Natural killer cell (primary cell): ENCODE data around the gene CLN5. TPM values are rescaled to one million over a fixed set of nuclear protein-coding genes. Genes with fewer than 3 reads are reported as not detected.

Experiments used
- ATAC-seq, 3 donors: fragments of 150-1000 bp in 2 of 3; fragments of 200-7000 bp in 1 of 3; cut with Tn5 transposase; 1 replicate in 1 of 3; 2 replicates in 2 of 3; pipeline ENCODE4 v1.10.0; 2021; ENCODE audit warnings: mild to moderate bottlenecking in 2 of 3, moderate library complexity in 2 of 3
- DNase-seq, 2 donors: peaks; one replicate each; pipeline versions ENCODE4 v3.0.0 to v3.0.0-alpha.2; 2013 to 2021; ENCODE audit warnings: mixed read lengths in 1 of 2
- H3K27ac ChIP-seq: one replicate; pipeline ENCODE4 v1.5.1; 2013; ENCODE audit warnings: mild to moderate bottlenecking, low read length
- H3K27me3 ChIP-seq: one replicate; pipeline ENCODE4 v1.6.1; 2013; ENCODE audit warnings: low read length; ENCODE audit not compliant: control insufficient read depth, insufficient read depth
- H3K36me3 ChIP-seq: one replicate; pipeline ENCODE4 v1.6.1; 2013; ENCODE audit warnings: low read length; ENCODE audit not compliant: control insufficient read depth, insufficient read depth
- H3K4me1 ChIP-seq: one replicate; pipeline ENCODE4 v1.6.1; 2013; ENCODE audit warnings: low read length; ENCODE audit not compliant: control insufficient read depth, insufficient read depth
- H3K4me3 ChIP-seq: one replicate; pipeline ENCODE4 v1.5.1; 2013; ENCODE audit warnings: low read length
- H3K9me3 ChIP-seq: one replicate; pipeline ENCODE4 v1.6.1; 2013; ENCODE audit warnings: low read length; ENCODE audit not compliant: control insufficient read depth, insufficient read depth
- H3K27ac Mint-ChIP-seq, 2 donors: one replicate each; pipeline ENCODE4 v1.8.0; 2022; ENCODE audit warnings: mild to moderate bottlenecking in 2 of 2, mixed read lengths in 2 of 2, moderate library complexity in 1 of 2
- H3K27me3 Mint-ChIP-seq, 2 donors: one replicate each; pipeline ENCODE4 v1.8.0; 2022; ENCODE audit warnings: low read depth in 2 of 2, mixed read lengths in 2 of 2
- H3K36me3 Mint-ChIP-seq: one replicate; pipeline ENCODE4 v1.8.0; 2022; ENCODE audit warnings: mixed read lengths
- H3K4me1 Mint-ChIP-seq, 2 donors: one replicate each; pipeline ENCODE4 v1.8.0; 2022; ENCODE audit warnings: mixed read lengths in 2 of 2
- H3K4me3 Mint-ChIP-seq: one replicate; pipeline ENCODE4 v1.8.0; 2022; ENCODE audit warnings: mild to moderate bottlenecking, moderate library complexity, mixed read lengths
- H3K9me3 Mint-ChIP-seq, 2 donors: one replicate each; pipeline ENCODE4 v1.8.0; 2022; ENCODE audit warnings: mixed read lengths in 2 of 2
- whole genome bisulfite sequencing: methylation state at CpG from one replicate; pipeline ENCODE4 v1.1.7; 2013; ENCODE audit warnings: missing lambda C conversion rate; ENCODE audit not compliant: insufficient coverage; 5-methylcytosine and 5-hydroxymethylcytosine counted together
- intact Hi-C: fragments of 100-400 bp; cut with micrococcal nuclease; formaldehyde crosslinking; loops from one replicate; pipeline ENCODE4 v1.14.2; 2022
- total RNA-seq, 4 donors: library from RNA; stranded (reverse); fragments of 120-200 nt in 1 of 4; gene quantifications; one replicate each; pipeline versions ENCODE4 v1.2.3 to v1.2.4, GENCODE V29; 2013 to 2022
- TF ChIP-seq, protein P1 (sequence below): fragments of 200-600 bp; IDR thresholded peaks from one replicate; pipeline ENCODE4 v1.8.0; 2022; ENCODE audit warnings: antibody characterized with exemption

Gene CLN5
- total RNA-seq, 3 donors from 2014 or later (not counting 1 experiment from before 2014, with no cell fraction given): 12.0 to 14.4 (median 13.9) TPM

DNA sequence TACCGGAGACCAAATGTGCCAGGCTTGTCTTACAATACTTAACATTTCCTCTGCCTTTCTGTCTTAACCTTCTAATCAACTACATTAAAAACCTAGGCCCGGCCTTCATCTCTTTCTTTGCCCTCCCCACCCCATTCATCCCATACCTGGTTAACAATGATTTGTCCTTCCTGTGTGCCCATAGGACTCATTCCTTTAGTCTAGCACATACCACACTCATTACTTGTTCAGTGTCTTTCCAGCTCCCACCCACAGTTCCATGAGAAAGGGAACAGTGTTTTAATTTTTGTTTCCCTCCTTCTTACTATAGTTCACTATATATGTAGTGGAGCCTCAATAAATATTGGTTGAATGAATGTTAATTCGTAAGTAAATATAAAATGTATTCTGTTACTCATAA, 2.4 kb downstream of the CLN5 start:
- WGBS: 97% methylated on average over 2 of the region's 3 CpGs
- Mint-ChIP-seq H3K27me3 (peaks cover 34% of the 10 kb centered on the region in 2 donors), H3K27ac (peak overlapping the region; percentile 44 to 97), H3K36me3 (peaks cover 7% of the 10 kb centered on the region), H3K4me1 (peaks cover 28 to 35% of the 10 kb centered on the region in 2 donors), H3K4me3 (peak overlapping the region; percentile 52), H3K9me3 (no peaks in the 10 kb centered on the region)
- no peak overlapping the region for H3K27ac ChIP-seq
- ATAC-seq (no peak), DNase-seq (no peak)
- H3K9me3 ChIP-seq: no peaks in the 10 kb centered on the region
- H3K4me3 ChIP-seq: no peak overlapping the region
- intact Hi-C loops: no loop called here
- peaks cover 28% of the 10 kb centered on the region for H3K4me1 ChIP-seq
- H3K36me3 ChIP-seq: peaks cover 2% of the 10 kb centered on the region
- TF ChIP-seq, protein P1, sequence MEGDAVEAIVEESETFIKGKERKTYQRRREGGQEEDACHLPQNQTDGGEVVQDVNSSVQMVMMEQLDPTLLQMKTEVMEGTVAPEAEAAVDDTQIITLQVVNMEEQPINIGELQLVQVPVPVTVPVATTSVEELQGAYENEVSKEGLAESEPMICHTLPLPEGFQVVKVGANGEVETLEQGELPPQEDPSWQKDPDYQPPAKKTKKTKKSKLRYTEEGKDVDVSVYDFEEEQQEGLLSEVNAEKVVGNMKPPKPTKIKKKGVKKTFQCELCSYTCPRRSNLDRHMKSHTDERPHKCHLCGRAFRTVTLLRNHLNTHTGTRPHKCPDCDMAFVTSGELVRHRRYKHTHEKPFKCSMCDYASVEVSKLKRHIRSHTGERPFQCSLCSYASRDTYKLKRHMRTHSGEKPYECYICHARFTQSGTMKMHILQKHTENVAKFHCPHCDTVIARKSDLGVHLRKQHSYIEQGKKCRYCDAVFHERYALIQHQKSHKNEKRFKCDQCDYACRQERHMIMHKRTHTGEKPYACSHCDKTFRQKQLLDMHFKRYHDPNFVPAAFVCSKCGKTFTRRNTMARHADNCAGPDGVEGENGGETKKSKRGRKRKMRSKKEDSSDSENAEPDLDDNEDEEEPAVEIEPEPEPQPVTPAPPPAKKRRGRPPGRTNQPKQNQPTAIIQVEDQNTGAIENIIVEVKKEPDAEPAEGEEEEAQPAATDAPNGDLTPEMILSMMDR: no peak
- H3K27me3 ChIP-seq: peaks cover 16% of the 10 kb centered on the region

DNA sequence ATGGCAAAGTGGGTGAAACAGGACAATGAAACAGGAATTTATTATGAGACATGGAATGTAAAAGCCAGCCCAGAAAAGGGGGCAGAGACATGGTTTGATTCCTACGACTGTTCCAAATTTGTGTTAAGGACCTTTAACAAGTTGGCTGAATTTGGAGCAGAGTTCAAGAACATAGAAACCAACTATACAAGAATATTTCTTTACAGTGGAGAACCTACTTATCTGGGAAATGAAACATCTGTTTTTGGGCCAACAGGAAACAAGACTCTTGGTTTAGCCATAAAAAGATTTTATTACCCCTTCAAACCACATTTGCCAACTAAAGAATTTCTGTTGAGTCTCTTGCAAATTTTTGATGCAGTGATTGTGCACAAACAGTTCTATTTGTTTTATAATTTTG, 8.6 kb downstream of the CLN5 start:
- H3K27me3 ChIP-seq: no peaks in the 10 kb centered on the region
- no peak overlapping the region for H3K4me3 ChIP-seq
- no peak for ATAC-seq
- no peak overlapping the region for H3K27ac ChIP-seq
- WGBS: 100% methylated on average over 1 of the region's 1 CpG
- intact Hi-C loops: no loop called here
- Mint-ChIP-seq H3K27ac (no peak overlapping the region), H3K9me3 (no peaks in the 10 kb centered on the region), H3K4me3 (no peak overlapping the region), H3K4me1 (peaks cover 4 to 8% of the 10 kb centered on the region in 2 donors), H3K27me3 (peaks cover 0 to 5% of the 10 kb centered on the region in 2 donors), H3K36me3 (peaks cover 7% of the 10 kb centered on the region)
- TF ChIP-seq, protein P1: no peak
- H3K4me1 ChIP-seq: no peaks in the 10 kb centered on the region
- DNase-seq: no peak
- H3K9me3 ChIP-seq: no peaks in the 10 kb centered on the region
- H3K36me3 ChIP-seq: peaks cover 16% of the 10 kb centered on the region

DNA sequence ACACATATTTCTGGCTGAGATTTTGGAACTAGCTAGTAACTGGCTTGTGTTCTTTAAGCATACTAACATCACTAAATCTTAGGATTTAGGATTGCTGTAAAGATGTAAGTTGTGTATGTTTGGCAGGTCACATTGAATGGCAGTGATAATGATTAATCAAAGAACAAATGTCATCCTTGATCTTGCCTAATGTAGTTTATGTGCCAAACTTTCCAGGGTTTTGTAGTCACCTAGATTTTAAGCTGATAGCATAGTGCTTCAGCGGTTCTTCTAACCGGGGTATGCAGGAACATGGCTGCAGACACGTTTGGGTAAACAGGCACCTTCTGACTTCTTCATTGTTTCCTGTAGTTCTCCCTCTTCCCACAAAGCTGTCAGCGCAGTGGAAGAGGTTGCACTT, 9.7 kb downstream of the CLN5 start:
- DNase-seq: no peak
- H3K36me3 Mint-ChIP-seq: peaks cover 7% of the 10 kb centered on the region
- no peak overlapping the region for H3K27ac Mint-ChIP-seq
- Histone ChIP-seq H3K36me3 (peaks cover 19% of the 10 kb centered on the region), H3K4me1 (no peaks in the 10 kb centered on the region), H3K4me3 (no peak overlapping the region), H3K27ac (no peak overlapping the region), H3K9me3 (no peaks in the 10 kb centered on the region), H3K27me3 (no peaks in the 10 kb centered on the region)
- peaks cover 4 to 10% of the 10 kb centered on the region in 2 donors for H3K4me1 Mint-ChIP-seq
- TF ChIP-seq, protein P1: no peak
- H3K9me3 Mint-ChIP-seq: no peaks in the 10 kb centered on the region
- no peak for ATAC-seq
- 81% methylated on average over 4 of the region's 4 CpGs for WGBS
- intact Hi-C loops: no loop called here
- H3K4me3 Mint-ChIP-seq: no peak overlapping the region
- H3K27me3 Mint-ChIP-seq: peaks cover 0 to 2% of the 10 kb centered on the region in 2 donors

DNA sequence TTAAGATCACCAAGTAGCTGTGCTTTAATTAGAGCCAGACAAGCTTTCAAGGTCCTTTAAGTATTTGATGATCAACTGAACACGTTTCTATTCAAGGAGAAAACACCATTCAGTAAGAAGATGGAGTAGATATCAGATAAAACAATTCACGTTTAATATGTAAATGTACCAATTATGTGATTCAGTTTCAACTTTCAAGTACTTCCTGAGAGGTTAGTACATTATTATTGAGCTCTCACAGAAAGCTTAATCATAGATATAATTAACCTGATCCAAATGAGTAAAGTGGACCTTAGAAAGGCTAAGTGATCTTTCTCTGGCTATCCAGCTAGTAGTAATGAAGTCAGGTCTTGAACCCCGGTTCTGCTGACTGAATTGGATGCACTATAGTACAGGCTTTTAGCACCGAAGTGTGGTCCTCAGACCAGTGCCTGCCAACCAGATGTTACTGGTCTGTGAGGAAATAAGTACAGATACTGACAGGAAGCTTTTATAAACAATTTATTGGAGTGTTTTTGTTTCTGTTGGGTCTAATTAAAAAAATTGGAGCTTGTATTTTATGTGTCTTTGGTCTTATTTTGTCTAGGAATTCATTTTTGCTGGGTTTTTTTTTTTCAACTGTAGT, 10.2 kb downstream of the CLN5 start:
- no peaks in the 10 kb centered on the region for H3K9me3 ChIP-seq
- Mint-ChIP-seq H3K27me3 (no peaks in the 10 kb centered on the region), H3K27ac (no peak overlapping the region), H3K36me3 (peaks cover 7% of the 10 kb centered on the region), H3K4me3 (no peak overlapping the region), H3K4me1 (peaks cover 4 to 10% of the 10 kb centered on the region in 2 donors), H3K9me3 (no peaks in the 10 kb centered on the region)
- no peak overlapping the region for H3K4me3 ChIP-seq
- no peaks in the 10 kb centered on the region for H3K27me3 ChIP-seq
- H3K4me1 ChIP-seq: no peaks in the 10 kb centered on the region
- peaks cover 22% of the 10 kb centered on the region for H3K36me3 ChIP-seq
- no peak for ATAC-seq
- TF ChIP-seq, protein P1: no peak
- intact Hi-C loops: no loop called here
- 92% methylated on average over 2 of the region's 4 CpGs for WGBS
- no peak overlapping the region for H3K27ac ChIP-seq
- DNase-seq: no peak
